Stomach (tissue), 4 donors: Measurements from ENCODE around the gene CASP1.
"Not testable (repeated sequence)": the region's sequence is repeated elsewhere in the genome, so short reads cannot be mapped to it uniquely, and the experiment has no call there.

Experiments
- CTCF ChIP-seq, 7 experiments: fragments of 450-650 bp in 4 of 7; fragments of 200-600 bp in 3 of 7; sonication (generic) in 3 of 7; IDR thresholded peaks; one replicate each; pipeline ENCODE4 v1.5.1; 2016 to 2019; ENCODE audit warnings: antibody characterized with exemption in 7 of 7, control low read depth in 2 of 7, mild to moderate bottlenecking in 1 of 7
- POLR2A ChIP-seq, 4 donors: fragments of 450-650 bp; IDR thresholded peaks; one replicate each; pipeline ENCODE4 v1.6.1; 2016; ENCODE audit warnings: antibody characterized with exemption in 4 of 4, control low read depth in 2 of 4, mild to moderate bottlenecking in 1 of 4, moderate library complexity in 1 of 4

GRCh38 chr11:105063245-105063941 is 28.4 kb upstream of the CASP1 start:
- not testable (repeated sequence) for TF ChIP-seq CTCF, POLR2A (IDR thresholded peaks at IDR 0.05)
